Breast epithelium (tissue), 4 donors: ENCODE results near the gene SLC6A3. TPM values are rescaled to one million over a fixed set of nuclear protein-coding genes. Genes with fewer than 3 reads are reported as not detected.
"Not testable (repeated sequence)": the region's sequence is repeated elsewhere in the genome, so short reads cannot be mapped to it uniquely, and the experiment has no call there.

Source experiments
- DNase-seq, 2 donors: peaks; one replicate each; pipeline ENCODE4 v3.0.0-alpha.2; 2019; ENCODE audit warnings: low spot score in 2 of 2
- H3K27ac ChIP-seq, 2 donors: fragments of 200-600 bp; sonication (generic) in 1 of 2; one replicate each; pipeline ENCODE4 v1.5.1; 2016 to 2019; ENCODE audit warnings: mild to moderate bottlenecking in 1 of 2
- H3K27me3 ChIP-seq, 2 donors: fragments of 200-600 bp; sonication (generic) in 1 of 2; one replicate each; pipeline versions ENCODE4 v1.5.1 to v1.6.0; 2017 to 2019; ENCODE audit warnings: control low read depth in 1 of 2, mild to moderate bottlenecking in 1 of 2
- H3K36me3 ChIP-seq: fragments of 200-600 bp; one replicate; pipeline ENCODE4 v1.5.1; 2019
- H3K4me1 ChIP-seq, 2 donors: fragments of 200-600 bp; sonication (generic); one replicate each; pipeline ENCODE4 v1.5.1; 2016 to 2019; ENCODE audit warnings: control low read depth in 1 of 2
- H3K4me3 ChIP-seq, 3 donors: fragments of 200-600 bp; sonication (generic); 1 replicate in 2 of 3; 2 replicates in 1 of 3; pipeline ENCODE4 v1.5.1; 2016 to 2019; ENCODE audit warnings: mild to moderate bottlenecking in 3 of 3, moderate library complexity in 2 of 3
- H3K9me3 ChIP-seq, 2 donors: fragments of 200-600 bp; sonication (generic) in 1 of 2; one replicate each; pipeline ENCODE4 v1.5.1; 2016 to 2019; ENCODE audit warnings: control low read depth in 1 of 2
- CTCF ChIP-seq, 3 donors: fragments of 450-650 bp; IDR thresholded peaks; one replicate each; pipeline ENCODE4 v1.5.1; 2016 to 2017; ENCODE audit warnings: antibody characterized with exemption in 3 of 3, mild to moderate bottlenecking in 3 of 3, moderate library complexity in 3 of 3
- POLR2A ChIP-seq: fragments of 450-650 bp; IDR thresholded peaks from one replicate; pipeline ENCODE4 v1.6.1; 2016; ENCODE audit warnings: antibody characterized with exemption, mild to moderate bottlenecking, moderate library complexity
- POLR2AphosphoS5 ChIP-seq, 3 donors: sonication (generic); formaldehyde crosslinking; IDR thresholded peaks; one replicate each; pipeline ENCODE4 v1.6.1; 2017; ENCODE audit warnings: antibody characterized with exemption in 3 of 3
- intact Hi-C: fragments of 100-400 bp; cut with DNase I; formaldehyde crosslinking; loops from one replicate; pipeline ENCODE4 v1.15.1; 2023; ENCODE audit warnings: low total_unique reads
- total RNA-seq, 3 donors: library from RNA; depleted of rRNA; stranded (reverse); fragments of >200 nt; gene quantifications; one replicate each; pipeline ENCODE4 v1.1.0, GENCODE V29; 2016

SLC6A3 gene
- total RNA-seq, 3 donors from 2014 or later: under 0.01 to 0.32 (median 0.15) TPM

- intact Hi-C loops: no loop called here
- Histone ChIP-seq H3K4me1 (peaks cover 0 to 4% of the 10 kb centered on the region in 2 donors), H3K27me3 (peaks cover 0 to 23% of the 10 kb centered on the region in 2 donors), H3K27ac (no peak overlapping the region), H3K4me3 (no peak overlapping the region), H3K36me3 (no peaks in the 10 kb centered on the region), H3K9me3 (no peaks in the 10 kb centered on the region)
- TF ChIP-seq POLR2A: no peak
- TF ChIP-seq POLR2AphosphoS5 (IDR thresholded peaks at IDR 0.05): no peak
- TF ChIP-seq CTCF (IDR thresholded peaks at IDR 0.05): no peak
- DNase-seq: no peak
Measured at GRCh38 chr5:1378096-1378495, 67.1 kb downstream of the SLC6A3 start.

- H3K36me3 ChIP-seq: no peaks in the 10 kb centered on the region
- TF ChIP-seq POLR2A: no peak
- TF ChIP-seq CTCF (IDR thresholded peaks at IDR 0.05): no peak
- TF ChIP-seq POLR2AphosphoS5 (IDR thresholded peaks at IDR 0.05): no peak
- H3K9me3 ChIP-seq: no peaks in the 10 kb centered on the region
- intact Hi-C loops: no loop called here
- H3K4me3 ChIP-seq: no peak overlapping the region
- no peak for DNase-seq
- H3K27ac ChIP-seq: no peak overlapping the region
- H3K27me3 ChIP-seq: peaks cover 0 to 23% of the 10 kb centered on the region in 2 donors
- peaks cover 0 to 4% of the 10 kb centered on the region in 2 donors for H3K4me1 ChIP-seq
Measured at GRCh38 chr5:1376981-1377380, 68.3 kb downstream of the SLC6A3 start.

- intact Hi-C loops: no loop called here
- H3K36me3 ChIP-seq: no peaks in the 10 kb centered on the region
- no peaks in the 10 kb centered on the region for H3K9me3 ChIP-seq
- H3K4me3 ChIP-seq: no peak overlapping the region
- H3K27me3 ChIP-seq: peaks cover 0 to 23% of the 10 kb centered on the region in 2 donors
- H3K27ac ChIP-seq: no peak overlapping the region
- no peak for DNase-seq
- no peak for TF ChIP-seq POLR2AphosphoS5 (IDR thresholded peaks at IDR 0.05)
- no peak for TF ChIP-seq CTCF (IDR thresholded peaks at IDR 0.05)
- no peak for TF ChIP-seq POLR2A
- peaks cover 0 to 4% of the 10 kb centered on the region in 2 donors for H3K4me1 ChIP-seq
Measured at GRCh38 chr5:1375871-1376810, 69.1 kb downstream of the SLC6A3 start.

GRCh38 chr5:1374679-1375055 is 70.6 kb downstream of the SLC6A3 start:
- intact Hi-C loops: no loop called here
- no peak for TF ChIP-seq POLR2AphosphoS5 (IDR thresholded peaks at IDR 0.05)
- TF ChIP-seq POLR2A: no peak
- no peak for TF ChIP-seq CTCF (IDR thresholded peaks at IDR 0.05)
- H3K27ac ChIP-seq: no peak overlapping the region
- H3K4me1 ChIP-seq: no peaks in the 10 kb centered on the region
- no peak for DNase-seq
- peaks cover 0 to 23% of the 10 kb centered on the region in 2 donors for H3K27me3 ChIP-seq
- no peaks in the 10 kb centered on the region for H3K9me3 ChIP-seq
- H3K4me3 ChIP-seq: no peak overlapping the region
- H3K36me3 ChIP-seq: no peaks in the 10 kb centered on the region

- no peak for TF ChIP-seq POLR2A
- TF ChIP-seq POLR2AphosphoS5 (IDR thresholded peaks at IDR 0.05): no peak
- no peak for TF ChIP-seq CTCF (IDR thresholded peaks at IDR 0.05)
- H3K9me3 ChIP-seq: no peaks in the 10 kb centered on the region
- DNase-seq: no peak
- H3K27ac ChIP-seq: no peak overlapping the region
- H3K27me3 ChIP-seq: peaks cover 0 to 20% of the 10 kb centered on the region in 2 donors
- H3K4me1 ChIP-seq: no peaks in the 10 kb centered on the region
- H3K4me3 ChIP-seq: no peak overlapping the region
- H3K36me3 ChIP-seq: no peaks in the 10 kb centered on the region
- intact Hi-C loops: no loop called here
Measured at GRCh38 chr5:1374030-1374678, 71.1 kb downstream of the SLC6A3 start.

GRCh38 chr5:1371972-1372342 is 73.3 kb downstream of the SLC6A3 start:
- H3K36me3 ChIP-seq, DNase-seq, intact Hi-C loops, H3K9me3 ChIP-seq, H3K4me1 ChIP-seq, H3K27ac ChIP-seq, H3K4me3 ChIP-seq: not testable (repeated sequence)
- H3K27me3 ChIP-seq: peaks cover 0 to 14% of the 10 kb centered on the region in 2 donors
